Urinary bladder (tissue), 4 donors: Measurements from ENCODE around the gene ITPKB. TPM values are rescaled to one million over a fixed set of nuclear protein-coding genes. Genes with fewer than 3 reads are reported as not detected.
"Not testable (repeated sequence)": the region's sequence is repeated elsewhere in the genome, so short reads cannot be mapped to it uniquely, and the experiment has no call there.

Experiments
- DNase-seq: peaks from one replicate; pipeline ENCODE4 v3.0.0-alpha.2; 2015; ENCODE audit errors: extremely low spot score
- H3K27ac ChIP-seq: one replicate; pipeline ENCODE4 v1.5.1; 2013; ENCODE audit warnings: low read depth, mild to moderate bottlenecking, moderate library complexity
- H3K36me3 ChIP-seq: one replicate; pipeline ENCODE4 v1.6.1; 2013; ENCODE audit warnings: mild to moderate bottlenecking, moderate library complexity; ENCODE audit not compliant: insufficient read depth
- H3K4me1 ChIP-seq: one replicate; pipeline ENCODE4 v1.6.1; 2013; ENCODE audit warnings: mild to moderate bottlenecking, moderate library complexity; ENCODE audit not compliant: insufficient read depth
- H3K4me3 ChIP-seq: one replicate; pipeline ENCODE4 v1.5.1; 2013; ENCODE audit warnings: low read depth, low read length
- WGBS: extraction: QIAGEN DNeasy Blood & Tissue Kit; methylation state at CpG from one replicate; pipeline ENCODE4 v1.1.7; 2013; 5-methylcytosine and 5-hydroxymethylcytosine counted together
- polyA plus RNA-seq: library from polyadenylated mRNA; stranded (reverse); fragments of 200-250 nt; gene quantifications from one replicate; pipeline ENCODE4 v1.2.3, GENCODE V29; 2013
- total RNA-seq: library from RNA; depleted of rRNA; stranded (reverse); fragments of >200 nt; gene quantifications from one replicate; pipeline ENCODE4 v1.2.3, GENCODE V29; 2014
- donor health status: healthy with polysubstance abuse.
- donor health status: healthy.

The ITPKB gene
- total and polyA plus RNA-seq, 2 donors: 21.6 to 62.3 TPM

- Histone ChIP-seq H3K4me3 (no peak overlapping the region), H3K36me3 (no peaks in the 10 kb centered on the region), H3K4me1 (no peaks in the 10 kb centered on the region), H3K27ac (no peak overlapping the region)
- WGBS: 92% methylated on average over 10 of the region's 10 CpGs
- DNase-seq: no peak
Observed at GRCh38 chr1:226644541-226645176, 94.4 kb downstream of the ITPKB start.

- Histone ChIP-seq H3K4me3 (no peak overlapping the region), H3K27ac (no peak overlapping the region), H3K4me1 (no peaks in the 10 kb centered on the region), H3K36me3 (no peaks in the 10 kb centered on the region)
- WGBS: 81% methylated on average over 18 of the region's 18 CpGs
- DNase-seq: no peak
Observed at GRCh38 chr1:226643611-226644540, 95.2 kb downstream of the ITPKB start.

- no peak overlapping the region for H3K27ac ChIP-seq
- H3K36me3 ChIP-seq: no peaks in the 10 kb centered on the region
- no peak overlapping the region for H3K4me3 ChIP-seq
- H3K4me1 ChIP-seq: no peaks in the 10 kb centered on the region
- DNase-seq: no peak
- 69% methylated on average over 9 of the region's 9 CpGs for WGBS
Observed at GRCh38 chr1:226643177-226643576, 95.9 kb downstream of the ITPKB start.

GRCh38 chr1:226642421-226642820 lies 96.7 kb downstream of the ITPKB start:
- Histone ChIP-seq H3K4me1 (no peaks in the 10 kb centered on the region), H3K36me3 (no peaks in the 10 kb centered on the region), H3K4me3 (no peak overlapping the region), H3K27ac (no peak overlapping the region)
- 96% methylated on average over 8 of the region's 8 CpGs for WGBS
- no peak for DNase-seq

GRCh38 chr1:226641671-226642231 lies 97.3 kb downstream of the ITPKB start:
- no peak for DNase-seq
- WGBS: 93% methylated on average over 23 of the region's 23 CpGs
- H3K27ac ChIP-seq: no peak overlapping the region
- no peaks in the 10 kb centered on the region for H3K36me3 ChIP-seq
- H3K4me1 ChIP-seq: no peaks in the 10 kb centered on the region
- H3K4me3 ChIP-seq: no peak overlapping the region

GRCh38 chr1:226640321-226641136 lies 98.6 kb downstream of the ITPKB start:
- H3K4me3 ChIP-seq: no peak overlapping the region
- no peak overlapping the region for H3K27ac ChIP-seq
- no peak for DNase-seq
- H3K36me3 ChIP-seq: no peaks in the 10 kb centered on the region
- H3K4me1 ChIP-seq: no peaks in the 10 kb centered on the region
- WGBS: 86% methylated on average over 23 of the region's 23 CpGs

GRCh38 chr1:226639631-226640061 lies 99.4 kb downstream of the ITPKB start:
- H3K4me1 ChIP-seq: no peaks in the 10 kb centered on the region
- no peak overlapping the region for H3K4me3 ChIP-seq
- no peak for DNase-seq
- no peak overlapping the region for H3K27ac ChIP-seq
- no peaks in the 10 kb centered on the region for H3K36me3 ChIP-seq
- 95% methylated on average over 18 of the region's 18 CpGs for WGBS

- 93% methylated on average over 8 of the region's 8 CpGs for WGBS
- DNase-seq, H3K4me1 ChIP-seq, H3K27ac ChIP-seq, H3K4me3 ChIP-seq, H3K36me3 ChIP-seq: not testable (repeated sequence)
Observed at GRCh38 chr1:226639206-226639605, 99.9 kb downstream of the ITPKB start.

GRCh38 chr1:226638608-226639007 lies 100.5 kb downstream of the ITPKB start:
- 83% methylated on average over 16 of the region's 16 CpGs for WGBS
- Histone ChIP-seq H3K4me1 (no peaks in the 10 kb centered on the region), H3K27ac (no peak overlapping the region), H3K4me3 (no peak overlapping the region), H3K36me3 (no peaks in the 10 kb centered on the region)
- no peak for DNase-seq

GRCh38 chr1:226638001-226638601 lies 101.0 kb downstream of the ITPKB start:
- DNase-seq: no peak
- Histone ChIP-seq H3K36me3 (no peaks in the 10 kb centered on the region), H3K4me3 (no peak overlapping the region), H3K4me1 (no peaks in the 10 kb centered on the region), H3K27ac (no peak overlapping the region)
- WGBS: 50% methylated on average over 10 of the region's 10 CpGs

GRCh38 chr1:226637147-226637935 lies 101.7 kb downstream of the ITPKB start:
- Histone ChIP-seq H3K4me3 (no peak overlapping the region), H3K4me1 (no peaks in the 10 kb centered on the region), H3K27ac (no peak overlapping the region), H3K36me3 (no peaks in the 10 kb centered on the region)
- DNase-seq: no peak
- WGBS: 65% methylated on average over 29 of the region's 29 CpGs

GRCh38 chr1:226636847-226637096 lies 102.3 kb downstream of the ITPKB start:
- no peaks in the 10 kb centered on the region for H3K36me3 ChIP-seq
- H3K4me3 ChIP-seq: no peak overlapping the region
- no peaks in the 10 kb centered on the region for H3K4me1 ChIP-seq
- WGBS: 90% methylated on average over 1 of the region's 1 CpG
- DNase-seq: no peak
- H3K27ac ChIP-seq: no peak overlapping the region
